ENCODE measurements around the gene HP. TPM values are rescaled to one million over a fixed set of nuclear protein-coding genes. Genes with fewer than 3 reads are reported as not detected.

Gene HP
- total and polyA plus RNA-seq, 2 of the 4 experiments (the other 2 are of a cell fraction): not detected

DNA sequence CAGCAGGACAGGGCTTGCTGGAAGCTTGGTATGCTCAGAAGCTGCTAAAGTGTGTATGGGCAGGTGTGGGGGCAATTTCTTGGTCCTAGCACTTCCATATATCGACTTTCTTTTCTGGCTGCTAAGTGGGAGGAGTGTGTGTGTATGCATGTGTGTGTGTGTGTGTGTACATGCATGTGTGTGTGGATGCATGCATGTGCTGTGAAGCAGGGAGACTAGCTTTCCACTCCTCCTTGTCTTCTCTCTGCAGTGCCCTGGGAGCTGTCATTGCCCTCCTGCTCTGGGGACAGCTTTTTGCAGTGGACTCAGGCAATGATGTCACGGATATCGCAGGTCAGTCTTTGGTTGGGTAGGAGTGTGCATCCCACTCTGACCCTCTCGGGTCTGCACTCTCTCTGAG, 1.6 kb downstream of the HP start:
- no peak overlapping the region for H3K23ac ChIP-seq (ENCODE audit: low read depth, low read length)
- no peak overlapping the region for H2BK20ac ChIP-seq (ENCODE audit: low read depth, low read length)
- H3K79me1 ChIP-seq (ENCODE audit: low read depth in 1 of 2, low read length in 2 of 2): no peaks in the 10 kb centered on the region
- H2BK120ac ChIP-seq (ENCODE audit: low read depth, low read length): no peak overlapping the region
- H4K5ac ChIP-seq (ENCODE audit: low read depth, low read length): no peak overlapping the region
- no peaks in the 10 kb centered on the region for H3K4me1 ChIP-seq (ENCODE audit: control insufficient read depth, insufficient read depth, low read length)
- ATAC-seq (ENCODE audit: low read depth): no peak
- intact Hi-C loops (cut with micrococcal nuclease): no loop called here
- H3K9me3 ChIP-seq (ENCODE audit: control insufficient read depth, insufficient read depth, low read length): no peaks in the 10 kb centered on the region
- DNase-seq: no peak
- no peak overlapping the region for H2AK9ac ChIP-seq (replicated peaks; ENCODE audit: low read depth, low read length, poor library complexity)
- no peak overlapping the region for H3K18ac ChIP-seq (ENCODE audit: low read depth, low read length)
- no peaks in the 10 kb centered on the region for H3K9me1 ChIP-seq (ENCODE audit: insufficient read depth, low read length)
- ChIA-PET POLR2A (ENCODE audit: unreplicated experiment) (no interaction called here), CTCF (interaction anchor here (0.6 kb wide), 1 partner anchor 47 kb away, joined by 3 read pairs; no protein-coding TSS in a partner anchor)
- no peak overlapping the region for H2AFZ ChIP-seq (replicated peaks; ENCODE audit: low read length, poor library complexity)
- no TSS peak for BruUV-seq (replicated peaks)
- no peak overlapping the region for H3K4ac ChIP-seq (ENCODE audit: low read depth, low read length)
- H3K4me3 ChIP-seq (ENCODE audit: insufficient read depth, low read depth, low read length): no peak overlapping the region
- H3K14ac ChIP-seq (replicated peaks; ENCODE audit: low read depth, low read length): no peak overlapping the region
- TF ChIP-seq, protein P1, sequence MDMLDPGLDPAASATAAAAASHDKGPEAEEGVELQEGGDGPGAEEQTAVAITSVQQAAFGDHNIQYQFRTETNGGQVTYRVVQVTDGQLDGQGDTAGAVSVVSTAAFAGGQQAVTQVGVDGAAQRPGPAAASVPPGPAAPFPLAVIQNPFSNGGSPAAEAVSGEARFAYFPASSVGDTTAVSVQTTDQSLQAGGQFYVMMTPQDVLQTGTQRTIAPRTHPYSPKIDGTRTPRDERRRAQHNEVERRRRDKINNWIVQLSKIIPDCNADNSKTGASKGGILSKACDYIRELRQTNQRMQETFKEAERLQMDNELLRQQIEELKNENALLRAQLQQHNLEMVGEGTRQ (IDR thresholded peaks at IDR 0.05; ENCODE audit: low read depth, low read length): no peak
- TF ChIP-seq, protein P2, sequence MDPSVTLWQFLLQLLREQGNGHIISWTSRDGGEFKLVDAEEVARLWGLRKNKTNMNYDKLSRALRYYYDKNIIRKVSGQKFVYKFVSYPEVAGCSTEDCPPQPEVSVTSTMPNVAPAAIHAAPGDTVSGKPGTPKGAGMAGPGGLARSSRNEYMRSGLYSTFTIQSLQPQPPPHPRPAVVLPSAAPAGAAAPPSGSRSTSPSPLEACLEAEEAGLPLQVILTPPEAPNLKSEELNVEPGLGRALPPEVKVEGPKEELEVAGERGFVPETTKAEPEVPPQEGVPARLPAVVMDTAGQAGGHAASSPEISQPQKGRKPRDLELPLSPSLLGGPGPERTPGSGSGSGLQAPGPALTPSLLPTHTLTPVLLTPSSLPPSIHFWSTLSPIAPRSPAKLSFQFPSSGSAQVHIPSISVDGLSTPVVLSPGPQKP (IDR thresholded peaks at IDR 0.05; ENCODE audit: borderline replicate concordance, low read depth, low read length): no peak
- TF ChIP-seq, protein P3, sequence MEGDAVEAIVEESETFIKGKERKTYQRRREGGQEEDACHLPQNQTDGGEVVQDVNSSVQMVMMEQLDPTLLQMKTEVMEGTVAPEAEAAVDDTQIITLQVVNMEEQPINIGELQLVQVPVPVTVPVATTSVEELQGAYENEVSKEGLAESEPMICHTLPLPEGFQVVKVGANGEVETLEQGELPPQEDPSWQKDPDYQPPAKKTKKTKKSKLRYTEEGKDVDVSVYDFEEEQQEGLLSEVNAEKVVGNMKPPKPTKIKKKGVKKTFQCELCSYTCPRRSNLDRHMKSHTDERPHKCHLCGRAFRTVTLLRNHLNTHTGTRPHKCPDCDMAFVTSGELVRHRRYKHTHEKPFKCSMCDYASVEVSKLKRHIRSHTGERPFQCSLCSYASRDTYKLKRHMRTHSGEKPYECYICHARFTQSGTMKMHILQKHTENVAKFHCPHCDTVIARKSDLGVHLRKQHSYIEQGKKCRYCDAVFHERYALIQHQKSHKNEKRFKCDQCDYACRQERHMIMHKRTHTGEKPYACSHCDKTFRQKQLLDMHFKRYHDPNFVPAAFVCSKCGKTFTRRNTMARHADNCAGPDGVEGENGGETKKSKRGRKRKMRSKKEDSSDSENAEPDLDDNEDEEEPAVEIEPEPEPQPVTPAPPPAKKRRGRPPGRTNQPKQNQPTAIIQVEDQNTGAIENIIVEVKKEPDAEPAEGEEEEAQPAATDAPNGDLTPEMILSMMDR (conservative IDR thresholded peaks at IDR 0.05; ENCODE audit: low read depth, low read length): no peak
- TF ChIP-seq NFE2L2 (IDR thresholded peaks at IDR 0.05; ENCODE audit: low read depth, low read length) (no peak), MAZ (IDR thresholded peaks at IDR 0.05; ENCODE audit: borderline replicate concordance, low read depth, low read length) (no peak), RCOR1 (IDR thresholded peaks at IDR 0.05; ENCODE audit: insufficient replicate concordance, low read length) (no peak), POLR2A (IDR thresholded peaks at IDR 0.05; ENCODE audit: low read depth, low read length) (no peak), CHD1 (IDR thresholded peaks at IDR 0.05; ENCODE audit: low read depth, low read length) (no peak), SMC3 (IDR thresholded peaks at IDR 0.05; ENCODE audit: low read depth, low read length) (no peak), BHLHE40 (IDR thresholded peaks at IDR 0.05; ENCODE audit: low read depth, low read length) (no peak), MXI1 (IDR thresholded peaks at IDR 0.05; ENCODE audit: borderline replicate concordance, low read depth, low read length) (no peak)
- no peaks in the 10 kb centered on the region for H3K36me3 ChIP-seq (ENCODE audit: control insufficient read depth, insufficient read depth, low read length)
- no peak overlapping the region for H2BK5ac ChIP-seq (ENCODE audit: low read depth, low read length, poor library complexity, severe bottlenecking)
- H3K56ac ChIP-seq (ENCODE audit: extremely low read depth, insufficient read depth, low read length): no peak overlapping the region
- H2BK15ac ChIP-seq (ENCODE audit: low read depth, low read length): no peak overlapping the region
- no peak overlapping the region for H2AK5ac ChIP-seq (ENCODE audit: low read depth, low read length)
- no peaks in the 10 kb centered on the region for H4K20me1 ChIP-seq (ENCODE audit: insufficient read depth, low read length)
- no peak overlapping the region for H3K4me2 ChIP-seq (ENCODE audit: low read depth, low read length)
- H4K91ac ChIP-seq (ENCODE audit: insufficient read depth, low read depth, low read length): no peak overlapping the region
- no peak overlapping the region for H4K8ac ChIP-seq (ENCODE audit: low read depth in 2 of 2, low read length in 2 of 2)
- dilution Hi-C loops (cut with HindIII; ENCODE audit: low sequenced_read_pairs, unreplicated experiment): no loop called here
- no CpG with 5 or more reads among the region's 4 CpGs for WGBS, 2 experiments (ENCODE audit: extremely low coverage in 2 of 2, insufficient read length in 1 of 2)
- in situ Hi-C loops (cut with MboI; ENCODE audit: low sequenced_read_pairs): no loop called here
- no peak overlapping the region for H3K27ac ChIP-seq (ENCODE audit: insufficient read depth, low read length)
- H3K27me3 ChIP-seq (ENCODE audit: control insufficient read depth, insufficient read depth, low read length): no peaks in the 10 kb centered on the region
- no peak overlapping the region for H3K9ac ChIP-seq (ENCODE audit: low read depth, low read length)

Data from IMR-90 (cell line).